Upper lobe of left lung (tissue), 4 donors: Measurements from ENCODE around the gene ATP10A.

Experiments used
- POLR2A ChIP-seq, 4 donors: fragments of 450-650 bp; IDR thresholded peaks; one replicate each; pipeline ENCODE4 v1.5.1; 2016 to 2017; ENCODE audit warnings: antibody characterized with exemption in 4 of 4, mild to moderate bottlenecking in 2 of 4
- POLR2AphosphoS5 ChIP-seq, 2 donors: sonication (generic); formaldehyde crosslinking; IDR thresholded peaks; one replicate each; pipeline ENCODE4 v1.5.1; 2017; ENCODE audit warnings: antibody characterized with exemption in 2 of 2
- TF ChIP-seq, protein P1 (sequence below), 6 experiments: fragments of 450-650 bp in 4 of 6; fragments of 200-600 bp in 2 of 6; sonication (generic) in 2 of 6; IDR thresholded peaks; one replicate each; pipeline ENCODE4 v1.5.1; 2016 to 2019; ENCODE audit warnings: antibody characterized with exemption in 6 of 6

DNA sequence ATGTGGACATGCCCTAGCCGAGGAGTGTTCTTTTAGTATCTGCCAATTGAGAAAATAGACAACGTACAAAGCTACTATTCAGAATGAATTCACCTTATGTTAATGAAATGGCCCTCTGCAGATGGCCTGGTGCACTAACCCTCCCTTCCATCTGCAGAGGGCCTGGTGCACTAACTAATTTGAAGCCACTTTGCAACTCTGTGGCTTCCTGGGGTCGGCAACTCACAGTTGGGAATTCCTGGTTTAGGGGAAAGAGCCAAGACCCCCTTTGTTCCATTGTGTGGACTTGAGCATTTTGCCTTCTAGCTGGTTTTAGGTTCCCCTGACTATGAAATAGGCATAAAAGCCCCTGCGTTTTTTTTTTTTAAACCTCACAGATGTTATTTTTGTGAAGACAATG, 220.0 kb downstream of the ATP10A start:
- TF ChIP-seq, protein P1, sequence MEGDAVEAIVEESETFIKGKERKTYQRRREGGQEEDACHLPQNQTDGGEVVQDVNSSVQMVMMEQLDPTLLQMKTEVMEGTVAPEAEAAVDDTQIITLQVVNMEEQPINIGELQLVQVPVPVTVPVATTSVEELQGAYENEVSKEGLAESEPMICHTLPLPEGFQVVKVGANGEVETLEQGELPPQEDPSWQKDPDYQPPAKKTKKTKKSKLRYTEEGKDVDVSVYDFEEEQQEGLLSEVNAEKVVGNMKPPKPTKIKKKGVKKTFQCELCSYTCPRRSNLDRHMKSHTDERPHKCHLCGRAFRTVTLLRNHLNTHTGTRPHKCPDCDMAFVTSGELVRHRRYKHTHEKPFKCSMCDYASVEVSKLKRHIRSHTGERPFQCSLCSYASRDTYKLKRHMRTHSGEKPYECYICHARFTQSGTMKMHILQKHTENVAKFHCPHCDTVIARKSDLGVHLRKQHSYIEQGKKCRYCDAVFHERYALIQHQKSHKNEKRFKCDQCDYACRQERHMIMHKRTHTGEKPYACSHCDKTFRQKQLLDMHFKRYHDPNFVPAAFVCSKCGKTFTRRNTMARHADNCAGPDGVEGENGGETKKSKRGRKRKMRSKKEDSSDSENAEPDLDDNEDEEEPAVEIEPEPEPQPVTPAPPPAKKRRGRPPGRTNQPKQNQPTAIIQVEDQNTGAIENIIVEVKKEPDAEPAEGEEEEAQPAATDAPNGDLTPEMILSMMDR (IDR thresholded peaks at IDR 0.05) = no peak
- TF ChIP-seq POLR2AphosphoS5 (IDR thresholded peaks at IDR 0.05) (no peak), POLR2A (IDR thresholded peaks at IDR 0.05) (no peak)
